Osteoblast (primary cell): ENCODE measurements around the gene GOLGA2. TPM values are rescaled to one million over a fixed set of nuclear protein-coding genes. Genes with fewer than 3 reads are reported as not detected.

Experiments
- DNase-seq: peaks from one replicate; pipeline ENCODE4 v3.0.0; 2011; ENCODE audit warnings: low spot score, mixed read lengths; ENCODE audit not compliant: insufficient read length; ENCODE audit errors: missing footprints
- H2AFZ ChIP-seq: 2 replicates; pipeline ENCODE4 v1.6.0; 2011; ENCODE audit warnings: mild to moderate bottlenecking, low read length
- H3K27ac ChIP-seq: 2 replicates; pipeline ENCODE4 v1.5.1; 2011; ENCODE audit warnings: mild to moderate bottlenecking, low read depth, low read length, moderate library complexity
- H3K27me3 ChIP-seq: 2 replicates; pipeline ENCODE4 v1.6.0; 2012; ENCODE audit warnings: mild to moderate bottlenecking, control low read depth, inconsistent platforms, low read length, moderate library complexity; ENCODE audit not compliant: insufficient read depth
- H3K36me3 ChIP-seq: 2 replicates; pipeline ENCODE4 v1.5.1; 2011; ENCODE audit warnings: mild to moderate bottlenecking, low read length, control low read depth, moderate library complexity; ENCODE audit not compliant: insufficient read depth
- H3K4me1 ChIP-seq: 2 replicates; pipeline ENCODE4 v1.5.1; 2011; ENCODE audit warnings: mild to moderate bottlenecking, low read length, control low read depth, moderate library complexity; ENCODE audit not compliant: insufficient read depth
- H3K4me2 ChIP-seq: 2 replicates; pipeline ENCODE4 v1.6.0; 2011; ENCODE audit warnings: mild to moderate bottlenecking, low read length; ENCODE audit not compliant: insufficient read depth
- H3K4me3 ChIP-seq: fragments of 200-600 bp; sonication (generic); 3 replicates; pipeline ENCODE4 v1.5.1; 2012; ENCODE audit warnings: mild to moderate bottlenecking, low read length, inconsistent platforms; ENCODE audit not compliant: insufficient read depth
- H3K79me2 ChIP-seq: 2 replicates; pipeline ENCODE4 v1.6.0; 2012; ENCODE audit warnings: mild to moderate bottlenecking, low read length, control low read depth, inconsistent platforms; ENCODE audit not compliant: insufficient read depth
- H3K9me3 ChIP-seq: 2 replicates; pipeline ENCODE4 v1.5.1; 2011; ENCODE audit warnings: low read depth, low read length, control low read depth
- H4K20me1 ChIP-seq: 2 replicates; pipeline ENCODE4 v1.6.0; 2012; ENCODE audit warnings: mild to moderate bottlenecking, low read length, control low read depth; ENCODE audit not compliant: insufficient read depth
- total RNA-seq: library from RNA; depleted of rRNA; stranded (reverse); fragments of >200 nt; gene quantifications from 2 replicates; pipeline ENCODE4 v1.2.3, GENCODE V29; 2012
- TF ChIP-seq, protein P1 (sequence below): IDR thresholded peaks from 2 replicates; pipeline ENCODE4 v1.5.1; 2011; ENCODE audit warnings: mild to moderate bottlenecking, low read depth, low read length, moderate library complexity; ENCODE audit errors: extremely low read depth

GOLGA2 gene
- total RNA-seq, 1 donor: 121 TPM

DNA sequence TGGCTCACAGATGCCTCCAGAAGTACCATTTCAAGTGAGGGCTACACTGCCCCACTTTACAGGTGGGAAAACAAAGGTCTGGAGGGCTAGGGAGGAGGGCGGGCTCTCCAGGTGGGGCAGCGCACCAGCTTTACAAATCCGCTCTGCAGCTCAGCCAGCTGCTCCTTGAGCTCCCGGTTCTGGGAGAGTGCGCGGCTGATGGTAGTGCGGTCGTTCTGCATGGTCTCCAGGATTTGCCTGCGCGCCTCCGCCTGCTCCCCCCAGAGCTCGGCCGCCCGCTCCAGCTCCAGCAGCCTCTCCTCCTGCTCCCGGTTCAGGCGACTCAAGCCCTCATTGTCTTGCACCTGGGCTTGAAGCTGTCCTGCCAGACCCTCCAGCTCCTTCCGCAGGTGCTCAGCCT lies 15.5 kb downstream of the GOLGA2 start:
- Histone ChIP-seq H3K4me1 (no peaks in the 10 kb centered on the region), H3K27ac (no peak overlapping the region), H3K79me2 (no peaks in the 10 kb centered on the region), H3K36me3 (peaks cover 88% of the 10 kb centered on the region), H3K27me3 (no peaks in the 10 kb centered on the region), H4K20me1 (peaks cover 31% of the 10 kb centered on the region), H3K4me2 (no peak overlapping the region), H3K9me3 (no peaks in the 10 kb centered on the region), H2AFZ (no peak overlapping the region), H3K4me3 (no peak overlapping the region)
- peak; percentile 52 for DNase-seq
- TF ChIP-seq, protein P1, sequence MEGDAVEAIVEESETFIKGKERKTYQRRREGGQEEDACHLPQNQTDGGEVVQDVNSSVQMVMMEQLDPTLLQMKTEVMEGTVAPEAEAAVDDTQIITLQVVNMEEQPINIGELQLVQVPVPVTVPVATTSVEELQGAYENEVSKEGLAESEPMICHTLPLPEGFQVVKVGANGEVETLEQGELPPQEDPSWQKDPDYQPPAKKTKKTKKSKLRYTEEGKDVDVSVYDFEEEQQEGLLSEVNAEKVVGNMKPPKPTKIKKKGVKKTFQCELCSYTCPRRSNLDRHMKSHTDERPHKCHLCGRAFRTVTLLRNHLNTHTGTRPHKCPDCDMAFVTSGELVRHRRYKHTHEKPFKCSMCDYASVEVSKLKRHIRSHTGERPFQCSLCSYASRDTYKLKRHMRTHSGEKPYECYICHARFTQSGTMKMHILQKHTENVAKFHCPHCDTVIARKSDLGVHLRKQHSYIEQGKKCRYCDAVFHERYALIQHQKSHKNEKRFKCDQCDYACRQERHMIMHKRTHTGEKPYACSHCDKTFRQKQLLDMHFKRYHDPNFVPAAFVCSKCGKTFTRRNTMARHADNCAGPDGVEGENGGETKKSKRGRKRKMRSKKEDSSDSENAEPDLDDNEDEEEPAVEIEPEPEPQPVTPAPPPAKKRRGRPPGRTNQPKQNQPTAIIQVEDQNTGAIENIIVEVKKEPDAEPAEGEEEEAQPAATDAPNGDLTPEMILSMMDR: no peak

DNA sequence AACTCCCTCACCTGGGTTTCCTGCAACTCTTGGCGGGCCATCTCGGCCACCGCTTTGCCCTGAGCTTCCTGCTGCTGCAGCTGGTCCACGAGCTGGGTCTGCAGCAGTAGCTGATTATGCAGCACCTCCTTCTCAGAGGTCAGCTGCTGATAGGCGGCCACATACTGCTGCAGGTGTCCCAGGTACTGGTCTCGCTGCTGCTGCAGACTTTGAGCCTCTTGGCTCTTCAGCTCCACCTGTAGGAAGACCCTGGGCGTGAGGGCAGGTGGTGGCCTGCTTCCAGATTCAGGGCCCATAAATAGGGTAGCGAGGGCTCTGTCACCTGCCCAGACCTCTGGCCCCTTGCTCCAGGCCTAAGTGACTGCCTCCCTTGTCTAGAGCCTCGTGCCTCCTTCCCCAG lies 16.7 kb downstream of the GOLGA2 start:
- TF ChIP-seq, protein P1: no peak
- Histone ChIP-seq H3K36me3 (peaks cover 78% of the 10 kb centered on the region), H3K4me3 (no peak overlapping the region), H3K4me2 (no peak overlapping the region), H3K4me1 (no peaks in the 10 kb centered on the region), H3K79me2 (no peaks in the 10 kb centered on the region), H2AFZ (no peak overlapping the region), H3K9me3 (no peaks in the 10 kb centered on the region), H4K20me1 (peaks cover 31% of the 10 kb centered on the region), H3K27ac (no peak overlapping the region), H3K27me3 (no peaks in the 10 kb centered on the region)
- no peak for DNase-seq

DNA sequence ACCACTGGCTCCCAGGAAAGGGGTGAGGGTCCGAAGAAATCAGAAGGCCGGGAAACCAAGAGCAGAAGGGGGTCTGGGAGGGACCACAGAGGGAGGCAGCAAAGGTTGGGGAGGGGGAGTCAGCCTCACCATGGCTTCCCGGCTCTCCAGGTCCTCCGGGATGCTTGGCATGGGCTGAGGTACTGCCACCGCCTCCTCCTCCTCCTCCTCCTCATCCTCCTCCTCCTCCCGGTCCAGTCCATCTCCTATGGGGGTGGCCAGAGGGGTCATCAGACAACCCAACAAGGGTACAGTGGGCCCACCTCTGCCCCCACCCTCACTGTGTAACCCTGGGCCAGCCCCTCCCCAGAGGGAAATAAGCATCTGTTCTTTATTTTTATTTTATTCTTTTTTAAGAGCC lies 17.5 kb downstream of the GOLGA2 start:
- H3K27me3 ChIP-seq: no peaks in the 10 kb centered on the region
- no peak overlapping the region for H3K27ac ChIP-seq
- H3K79me2 ChIP-seq: no peaks in the 10 kb centered on the region
- peaks cover 77% of the 10 kb centered on the region for H3K36me3 ChIP-seq
- H4K20me1 ChIP-seq: peaks cover 31% of the 10 kb centered on the region
- no peak overlapping the region for H2AFZ ChIP-seq
- H3K4me3 ChIP-seq: no peak overlapping the region
- no peaks in the 10 kb centered on the region for H3K9me3 ChIP-seq
- no peaks in the 10 kb centered on the region for H3K4me1 ChIP-seq
- TF ChIP-seq, protein P1: no peak
- no peak overlapping the region for H3K4me2 ChIP-seq
- peak; percentile 52 for DNase-seq

DNA sequence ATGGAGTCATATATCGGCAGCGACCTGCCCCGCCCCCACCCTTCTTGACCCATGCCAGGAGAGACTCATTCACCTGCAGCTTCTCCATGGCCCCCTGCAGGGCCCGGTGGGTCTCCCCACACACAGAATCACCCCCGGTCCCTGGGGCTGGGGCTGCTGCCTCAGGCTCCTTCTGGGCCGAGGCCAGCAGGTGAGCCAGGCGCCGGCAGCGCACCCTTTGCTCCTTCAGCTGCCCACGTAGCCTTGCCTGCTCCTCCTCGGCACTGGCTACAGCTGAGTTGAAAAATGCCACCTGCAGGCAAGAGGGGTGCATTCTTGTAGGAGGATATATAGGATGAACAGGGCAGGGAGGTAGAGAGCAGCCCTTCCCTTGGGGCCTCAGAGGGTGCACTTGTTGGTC lies 17.9 kb downstream of the GOLGA2 start:
- Histone ChIP-seq H3K4me1 (no peaks in the 10 kb centered on the region), H3K27me3 (no peaks in the 10 kb centered on the region), H2AFZ (no peak overlapping the region), H3K36me3 (peaks cover 73% of the 10 kb centered on the region), H3K27ac (no peak overlapping the region), H3K9me3 (no peaks in the 10 kb centered on the region), H4K20me1 (peaks cover 31% of the 10 kb centered on the region), H3K4me3 (no peak overlapping the region), H3K4me2 (no peak overlapping the region), H3K79me2 (no peaks in the 10 kb centered on the region)
- DNase-seq: no peak
- TF ChIP-seq, protein P1: no peak
